HepG2 (cell line): ENCODE data around the gene CD151.

ENCODE experiments used
- CBX5 ChIP-seq: sonication (generic); formaldehyde crosslinking; IDR thresholded peaks from 2 replicates; pipeline ENCODE4 v1.4.0; 2020; ENCODE audit warnings: missing genetic modification reagents, borderline replicate concordance
- CHD4 ChIP-seq: fragments of 200-600 bp; sonication (generic); IDR thresholded peaks from 2 replicates; pipeline ENCODE4 v1.7.0; 2017; ENCODE audit warnings: mild to moderate bottlenecking, low read length, borderline replicate concordance
- CREM ChIP-seq, 2 experiments: sonication (generic) in 1 of 2; formaldehyde crosslinking in 1 of 2; IDR thresholded peaks; 2 replicates each; pipeline versions ENCODE4 v1.4.0 to v1.6.1; 2016 to 2020; ENCODE audit warnings: antibody characterized with exemption in 1 of 2, mild to moderate bottlenecking in 1 of 2, missing genetic modification reagents in 1 of 2
- CTCF ChIP-seq: sonication (generic); formaldehyde crosslinking; IDR thresholded peaks from 2 replicates; pipeline ENCODE4 v1.5.0; 2020; ENCODE audit warnings: mild to moderate bottlenecking, missing genetic modification reagents, moderate library complexity
- HBP1 ChIP-seq: IDR thresholded peaks from 2 replicates; pipeline ENCODE4 v1.6.1; 2016; ENCODE audit warnings: low read depth, control low read depth
- KDM1A ChIP-seq: IDR thresholded peaks from 2 replicates; pipeline ENCODE4 v1.6.1; 2016; ENCODE audit warnings: missing compliant biosample characterization
- NFIC ChIP-seq: IDR thresholded peaks from 2 replicates; pipeline ENCODE4 v1.6.1; 2012; ENCODE audit warnings: mild to moderate bottlenecking, low read length, inconsistent platforms
- PREB ChIP-seq: sonication (generic); formaldehyde crosslinking; IDR thresholded peaks from 2 replicates; pipeline ENCODE4 v1.4.0; 2020; ENCODE audit warnings: missing genetic modification reagents
- SNAPC4 ChIP-seq: sonication (generic); formaldehyde crosslinking; IDR thresholded peaks from 2 replicates; pipeline ENCODE4 v1.4.0; 2020; ENCODE audit warnings: mild to moderate bottlenecking, missing genetic modification reagents
- TAF1 ChIP-seq: sonication (generic); formaldehyde crosslinking; IDR thresholded peaks from 2 replicates; pipeline ENCODE4 v1.4.0; 2020; ENCODE audit warnings: missing genetic modification reagents

DNA sequence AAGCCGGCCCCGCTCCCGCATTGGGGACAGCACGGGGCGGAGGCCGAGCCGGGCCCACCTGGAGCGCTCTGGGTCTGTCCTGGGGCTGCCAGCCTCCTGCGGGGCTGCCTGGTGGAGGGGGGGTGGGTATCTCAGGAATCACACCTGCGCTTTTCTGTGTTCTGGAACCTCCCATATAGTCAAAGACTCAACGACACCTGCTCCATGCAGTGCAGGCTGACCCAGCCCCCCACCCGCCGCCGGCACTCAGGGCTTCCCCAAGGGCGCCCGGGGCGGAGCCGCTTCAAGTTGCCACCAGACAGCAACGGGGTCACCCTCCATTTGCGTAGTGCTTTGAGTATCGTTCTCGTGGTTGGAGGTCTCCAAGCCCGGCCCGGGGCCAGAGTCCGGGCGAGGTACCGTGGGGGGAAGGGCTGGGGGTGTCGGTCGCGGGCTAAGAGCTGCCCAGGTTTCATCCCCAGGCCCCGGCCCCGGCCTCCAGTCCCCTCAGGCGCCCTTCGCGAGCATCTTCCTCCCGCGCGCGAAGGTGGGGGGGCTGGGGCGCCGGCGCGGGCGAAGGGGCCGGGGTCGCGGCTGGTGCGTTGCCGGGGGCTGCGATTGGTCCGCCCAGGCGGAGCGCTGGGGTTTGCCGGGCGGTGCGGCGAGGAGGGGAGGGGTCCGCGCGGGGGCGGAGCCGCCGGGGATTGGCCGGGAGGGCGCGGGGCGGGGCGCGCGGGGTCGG lies 16.5 kb downstream of the CD151 start:
- TF ChIP-seq CTCF (CRISPR knock-in tag) (no peak), NFIC (no peak), PREB (no peak), CHD4 (no peak), SNAPC4 (CRISPR knock-in tag) (no peak), TAF1 (CRISPR knock-in tag) (no peak), HBP1 (CRISPR knock-in tag) (no peak), CREM (IDR thresholded peaks at IDR 0.05) (no peak), CREM (CRISPR knock-in tag; IDR thresholded peaks at IDR 0.05) (no peak), KDM1A (CRISPR knock-in tag) (no peak), CBX5 (CRISPR knock-in tag) (no peak)
